ENCODE measurements around the gene PSMG3. TPM values are rescaled to one million over a fixed set of nuclear protein-coding genes. Genes with fewer than 3 reads are reported as not detected.

The PSMG3 gene
- total RNA-seq, 1 donor from 2014 or later: 35.2 TPM

DNA sequence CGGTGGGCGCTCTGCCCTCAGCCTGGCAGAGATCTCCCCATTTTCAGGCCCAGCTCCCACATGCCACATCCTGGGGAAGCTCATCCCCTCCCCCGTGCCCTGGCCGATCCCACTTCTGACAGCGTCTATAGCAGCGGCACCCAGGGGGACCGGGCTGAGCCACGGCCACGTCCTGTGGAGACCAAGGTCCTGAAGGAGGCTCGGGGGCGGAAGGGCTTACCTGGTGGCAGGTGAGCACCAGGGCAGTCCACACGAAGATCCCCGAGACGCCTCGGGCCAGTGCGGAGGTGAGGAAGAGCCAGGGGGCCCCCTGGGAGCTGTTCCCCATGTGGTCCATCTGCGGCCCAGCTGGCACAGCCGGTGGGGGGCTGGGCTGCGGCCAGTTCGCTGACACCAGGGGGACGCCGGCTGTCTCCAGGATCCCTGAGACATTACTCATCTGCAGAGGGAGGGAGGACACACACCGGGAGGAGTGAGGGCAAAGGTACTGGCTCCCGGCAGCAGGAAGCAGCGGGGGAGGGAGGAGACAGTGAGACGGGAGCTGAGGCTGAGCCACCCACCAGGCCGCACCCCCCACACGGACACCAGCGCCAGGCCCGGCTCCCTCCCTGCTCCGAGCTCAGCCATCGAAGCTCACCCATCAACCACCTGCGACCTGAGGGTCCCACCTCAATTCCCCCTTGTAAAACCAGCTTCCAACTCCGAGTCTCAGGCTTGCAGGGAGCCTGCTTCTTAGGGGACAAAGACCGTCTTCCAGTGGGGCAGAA, 14.6 kb downstream of the PSMG3 start:
- Mint-ChIP-seq H3K4me1 (ENCODE audit: unreplicated experiment) (peaks cover 5% of the 10 kb centered on the region), H3K36me3 (no peaks in the 10 kb centered on the region), H3K9me3 (no peaks in the 10 kb centered on the region), H3K27me3 (no peaks in the 10 kb centered on the region), H3K4me3 (no peak overlapping the region), H3K27ac (peak overlapping the region; percentile 85)
- no peak for DNase-seq (ENCODE audit: extremely low spot score, unreplicated experiment)
- TF ChIP-seq, protein P1, sequence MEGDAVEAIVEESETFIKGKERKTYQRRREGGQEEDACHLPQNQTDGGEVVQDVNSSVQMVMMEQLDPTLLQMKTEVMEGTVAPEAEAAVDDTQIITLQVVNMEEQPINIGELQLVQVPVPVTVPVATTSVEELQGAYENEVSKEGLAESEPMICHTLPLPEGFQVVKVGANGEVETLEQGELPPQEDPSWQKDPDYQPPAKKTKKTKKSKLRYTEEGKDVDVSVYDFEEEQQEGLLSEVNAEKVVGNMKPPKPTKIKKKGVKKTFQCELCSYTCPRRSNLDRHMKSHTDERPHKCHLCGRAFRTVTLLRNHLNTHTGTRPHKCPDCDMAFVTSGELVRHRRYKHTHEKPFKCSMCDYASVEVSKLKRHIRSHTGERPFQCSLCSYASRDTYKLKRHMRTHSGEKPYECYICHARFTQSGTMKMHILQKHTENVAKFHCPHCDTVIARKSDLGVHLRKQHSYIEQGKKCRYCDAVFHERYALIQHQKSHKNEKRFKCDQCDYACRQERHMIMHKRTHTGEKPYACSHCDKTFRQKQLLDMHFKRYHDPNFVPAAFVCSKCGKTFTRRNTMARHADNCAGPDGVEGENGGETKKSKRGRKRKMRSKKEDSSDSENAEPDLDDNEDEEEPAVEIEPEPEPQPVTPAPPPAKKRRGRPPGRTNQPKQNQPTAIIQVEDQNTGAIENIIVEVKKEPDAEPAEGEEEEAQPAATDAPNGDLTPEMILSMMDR (conservative IDR thresholded peaks at IDR 0.05): no peak

DNA sequence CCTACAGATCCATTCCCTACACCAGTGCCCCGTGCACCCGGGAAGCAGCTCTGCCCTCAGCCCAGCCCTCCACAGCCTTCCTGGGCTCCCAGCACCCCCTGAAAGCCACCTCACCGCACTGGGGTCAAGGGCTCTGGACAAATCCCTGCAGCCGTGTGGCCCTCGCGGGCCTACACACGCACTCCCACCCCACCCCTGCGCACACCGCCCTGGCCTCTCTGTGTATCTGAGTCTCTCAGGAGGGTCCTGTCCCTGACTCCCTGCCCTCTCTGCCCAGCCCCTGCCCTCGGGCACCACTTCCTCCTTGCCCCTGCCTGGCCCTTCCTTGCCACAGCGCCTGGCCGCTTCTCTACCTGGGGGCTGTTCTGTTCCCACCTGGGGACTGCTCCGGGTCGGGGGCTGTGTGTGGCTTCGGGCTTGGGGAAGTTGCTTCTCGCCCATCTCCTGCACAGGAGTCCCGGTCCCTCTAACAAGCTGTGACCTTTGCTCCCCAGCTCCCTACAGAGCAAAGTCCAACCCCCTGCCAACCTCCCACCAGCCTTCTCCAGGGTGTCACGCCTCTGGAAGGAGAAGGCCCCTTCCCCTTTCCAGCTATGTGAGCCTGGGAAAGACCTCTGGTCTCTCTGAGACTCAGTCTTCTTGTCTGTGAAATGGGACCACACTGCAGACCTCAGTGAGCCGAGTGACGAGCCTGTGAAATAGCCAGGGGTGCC, 15.3 kb downstream of the PSMG3 start:
- H3K27ac Mint-ChIP-seq: peak overlapping the region; percentile 46
- no peaks in the 10 kb centered on the region for H3K36me3 Mint-ChIP-seq
- H3K4me3 Mint-ChIP-seq: no peak overlapping the region

DNA sequence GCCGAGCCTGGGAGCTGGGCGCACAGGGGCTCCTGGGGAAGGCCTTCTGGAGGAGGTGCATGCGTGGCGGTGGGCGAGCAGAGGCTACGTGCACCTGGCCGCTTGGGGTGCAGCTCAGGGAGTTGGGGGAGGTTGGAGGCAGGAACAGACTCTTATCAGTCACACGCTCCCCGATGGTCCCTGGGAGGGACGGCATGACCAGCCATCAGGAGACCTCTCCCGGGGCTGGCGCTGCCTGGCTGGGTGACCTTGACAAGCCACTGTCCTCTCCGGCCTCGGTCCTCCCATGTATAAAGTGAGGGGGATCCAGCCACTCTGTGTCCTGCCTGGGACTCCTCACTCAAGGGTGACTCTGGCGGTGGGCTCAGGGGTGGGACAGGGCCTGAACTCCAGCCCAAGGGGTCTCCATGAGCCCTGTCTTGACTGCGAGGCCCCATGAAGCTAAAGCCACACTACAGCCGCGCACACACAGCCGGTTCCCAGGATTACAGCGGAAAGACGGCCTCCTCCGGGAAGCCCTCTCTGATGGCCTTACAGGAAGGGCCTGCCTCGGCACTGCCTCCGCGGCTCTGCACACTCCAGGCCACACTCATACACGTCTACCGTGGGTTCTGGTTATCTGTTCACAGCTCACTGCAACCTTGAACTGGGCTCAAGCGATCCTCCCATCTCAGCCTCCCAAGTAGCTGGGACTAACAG, 16.2 kb downstream of the PSMG3 start:
- H3K27me3 Mint-ChIP-seq: no peaks in the 10 kb centered on the region
- H3K27ac Mint-ChIP-seq: peak overlapping the region; percentile 46
- H3K4me1 Mint-ChIP-seq (ENCODE audit: unreplicated experiment): peaks cover 5% of the 10 kb centered on the region
- H3K4me3 Mint-ChIP-seq: no peak overlapping the region
- TF ChIP-seq, protein P1 (conservative IDR thresholded peaks at IDR 0.05): no peak
- no peak for DNase-seq (ENCODE audit: extremely low spot score, unreplicated experiment)
- no peaks in the 10 kb centered on the region for H3K9me3 Mint-ChIP-seq
- no peaks in the 10 kb centered on the region for H3K36me3 Mint-ChIP-seq

More for the DNA sequence above, 15.3 kb downstream of the PSMG3 start:
- TF ChIP-seq, protein P1 (conservative IDR thresholded peaks at IDR 0.05): no peak
- Mint-ChIP-seq H3K9me3 (no peaks in the 10 kb centered on the region), H3K4me1 (ENCODE audit: unreplicated experiment) (peaks cover 5% of the 10 kb centered on the region), H3K27me3 (no peaks in the 10 kb centered on the region)
- DNase-seq (ENCODE audit: extremely low spot score, unreplicated experiment): no peak

DNA sequence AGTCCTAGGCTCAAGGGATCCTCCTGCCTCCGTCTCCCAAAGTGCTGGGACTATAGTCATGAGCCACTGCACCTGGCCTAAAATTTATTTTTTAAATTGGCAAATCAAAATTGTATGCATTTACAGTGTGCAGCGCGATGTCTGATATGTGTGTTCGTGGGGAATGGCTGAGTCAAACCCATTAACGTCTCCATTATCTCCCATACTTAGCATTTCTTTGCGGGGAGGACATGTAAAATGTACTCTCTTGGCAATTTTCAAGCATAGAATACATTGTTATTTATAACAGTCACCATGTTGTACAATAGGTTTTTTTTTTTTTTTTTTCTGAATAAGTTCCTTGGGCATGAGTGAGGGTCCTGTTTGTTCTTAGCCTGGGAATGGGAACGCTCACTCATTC, 17.6 kb downstream of the PSMG3 start:
- H3K27me3 Mint-ChIP-seq: no peaks in the 10 kb centered on the region
- no peak overlapping the region for H3K27ac Mint-ChIP-seq
- no peaks in the 10 kb centered on the region for H3K36me3 Mint-ChIP-seq
- H3K4me3 Mint-ChIP-seq: no peak overlapping the region
- H3K4me1 Mint-ChIP-seq (ENCODE audit: unreplicated experiment): peaks cover 5% of the 10 kb centered on the region
- TF ChIP-seq, protein P1 (conservative IDR thresholded peaks at IDR 0.05): no peak
- no peaks in the 10 kb centered on the region for H3K9me3 Mint-ChIP-seq
- DNase-seq (ENCODE audit: extremely low spot score, unreplicated experiment): no peak

DNA sequence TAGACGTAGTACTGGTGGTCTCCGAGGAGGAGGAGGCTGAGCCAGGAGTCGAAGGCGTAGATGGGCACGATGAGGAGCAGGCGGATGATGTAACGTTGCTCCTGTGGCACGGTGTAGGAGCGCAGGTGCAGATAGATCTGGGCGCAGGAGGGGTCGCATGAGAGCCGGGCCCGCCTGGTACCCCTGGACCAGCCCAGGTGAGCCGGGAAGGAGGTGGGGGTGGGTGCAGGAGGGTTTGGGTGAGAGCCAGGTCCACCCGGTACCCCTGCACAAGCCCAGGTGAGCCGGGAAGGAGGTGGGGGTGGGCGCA, 19.0 kb downstream of the PSMG3 start:
- H3K4me1 Mint-ChIP-seq (ENCODE audit: unreplicated experiment): no peaks in the 10 kb centered on the region
- H3K36me3 Mint-ChIP-seq: no peaks in the 10 kb centered on the region
- no peaks in the 10 kb centered on the region for H3K27me3 Mint-ChIP-seq
- H3K9me3 Mint-ChIP-seq: no peaks in the 10 kb centered on the region
- TF ChIP-seq, protein P1 (conservative IDR thresholded peaks at IDR 0.05): no peak
- no peak overlapping the region for H3K27ac Mint-ChIP-seq
- no peak overlapping the region for H3K4me3 Mint-ChIP-seq
- no peak for DNase-seq (ENCODE audit: extremely low spot score, unreplicated experiment)
